ENCODE results near the gene ZNF502. TPM values are rescaled to one million over a fixed set of nuclear protein-coding genes. Genes with fewer than 3 reads are reported as not detected.
A peak's percentile ranks its signal among the peaks of the same experiment; 100 is the strongest.

ZNF502 gene
- total RNA-seq, 2 donors from 2014 or later: 2.3 to 3.1 TPM

DNA sequence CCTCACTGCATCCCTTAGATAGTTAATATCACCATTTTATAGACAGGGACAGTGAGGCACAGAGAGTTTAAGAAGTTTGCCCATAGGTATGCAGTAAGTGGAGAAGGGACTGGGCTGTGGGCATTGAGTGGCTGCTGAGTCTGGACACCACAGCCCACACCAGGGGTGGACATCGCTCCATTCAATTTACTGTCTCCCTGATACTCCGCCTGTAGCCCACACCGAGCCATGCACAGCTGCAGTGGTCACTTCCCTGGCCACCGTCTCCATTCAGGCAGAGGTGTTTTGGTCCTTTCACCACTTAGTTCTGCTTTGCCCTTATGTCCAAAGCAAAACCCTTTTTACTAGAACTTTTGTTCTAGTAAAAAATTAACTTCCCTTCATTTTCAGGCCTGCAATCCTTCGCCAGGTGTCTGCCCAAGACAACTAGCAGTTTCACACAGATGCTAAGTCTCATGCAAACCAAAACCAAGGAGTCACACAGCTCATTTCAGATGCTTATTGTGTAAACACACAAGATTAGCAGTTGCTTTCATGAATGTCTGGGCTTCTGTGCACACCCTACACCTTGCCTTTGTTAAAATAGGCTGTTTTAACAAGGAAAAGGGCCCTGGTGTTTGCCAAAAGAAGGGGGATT is 33.9 kb upstream of the ZNF502 start:
- no peak overlapping the region for H3K4me3 ChIP-seq
- no peaks in the 10 kb centered on the region for H3K4me1 ChIP-seq
- DNase-seq (ENCODE audit: low spot score): no peak
- H3K9me3 ChIP-seq: no peaks in the 10 kb centered on the region
- H3K27me3 ChIP-seq: no peaks in the 10 kb centered on the region
- H3K36me3 ChIP-seq: no peaks in the 10 kb centered on the region
- no peak overlapping the region for H3K27ac ChIP-seq
- TF ChIP-seq, protein P1, sequence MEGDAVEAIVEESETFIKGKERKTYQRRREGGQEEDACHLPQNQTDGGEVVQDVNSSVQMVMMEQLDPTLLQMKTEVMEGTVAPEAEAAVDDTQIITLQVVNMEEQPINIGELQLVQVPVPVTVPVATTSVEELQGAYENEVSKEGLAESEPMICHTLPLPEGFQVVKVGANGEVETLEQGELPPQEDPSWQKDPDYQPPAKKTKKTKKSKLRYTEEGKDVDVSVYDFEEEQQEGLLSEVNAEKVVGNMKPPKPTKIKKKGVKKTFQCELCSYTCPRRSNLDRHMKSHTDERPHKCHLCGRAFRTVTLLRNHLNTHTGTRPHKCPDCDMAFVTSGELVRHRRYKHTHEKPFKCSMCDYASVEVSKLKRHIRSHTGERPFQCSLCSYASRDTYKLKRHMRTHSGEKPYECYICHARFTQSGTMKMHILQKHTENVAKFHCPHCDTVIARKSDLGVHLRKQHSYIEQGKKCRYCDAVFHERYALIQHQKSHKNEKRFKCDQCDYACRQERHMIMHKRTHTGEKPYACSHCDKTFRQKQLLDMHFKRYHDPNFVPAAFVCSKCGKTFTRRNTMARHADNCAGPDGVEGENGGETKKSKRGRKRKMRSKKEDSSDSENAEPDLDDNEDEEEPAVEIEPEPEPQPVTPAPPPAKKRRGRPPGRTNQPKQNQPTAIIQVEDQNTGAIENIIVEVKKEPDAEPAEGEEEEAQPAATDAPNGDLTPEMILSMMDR (IDR thresholded peaks at IDR 0.05): no peak

DNA sequence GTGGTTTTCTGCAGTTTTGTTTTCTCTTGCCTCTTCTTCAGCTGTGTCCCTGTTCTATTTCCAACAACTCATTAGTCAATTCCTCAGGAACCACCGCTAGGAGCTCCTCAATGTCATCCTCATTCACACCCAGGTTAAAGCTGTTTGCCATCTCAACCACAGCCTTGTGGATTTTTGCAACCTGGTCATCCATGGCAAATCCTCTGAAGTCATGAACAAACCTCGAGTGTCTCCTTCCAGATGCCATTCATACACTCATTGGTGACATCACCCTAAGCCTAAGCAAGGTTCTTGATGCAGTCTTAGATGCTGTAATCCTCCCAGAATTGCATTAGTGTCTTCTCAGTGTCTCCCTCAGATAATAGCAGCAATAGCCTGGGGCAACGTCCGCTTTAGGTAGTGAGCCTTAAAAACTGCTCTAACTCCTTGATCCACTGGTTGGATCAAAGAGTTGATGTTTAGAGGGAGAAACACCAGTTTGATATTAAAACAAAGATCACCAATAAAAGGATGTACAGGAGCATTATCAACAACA is 31.5 kb upstream of the ZNF502 start:
- no peaks in the 10 kb centered on the region for H3K9me3 ChIP-seq
- TF ChIP-seq, protein P1 (IDR thresholded peaks at IDR 0.05): no peak
- H3K27me3 ChIP-seq: no peaks in the 10 kb centered on the region
- H3K27ac ChIP-seq: no peak overlapping the region
- no peak overlapping the region for H3K4me3 ChIP-seq
- H3K36me3 ChIP-seq: no peaks in the 10 kb centered on the region
- peaks cover 0 to 6% of the 10 kb centered on the region in 2 donors for H3K4me1 ChIP-seq
- DNase-seq (ENCODE audit: low spot score): no peak

DNA sequence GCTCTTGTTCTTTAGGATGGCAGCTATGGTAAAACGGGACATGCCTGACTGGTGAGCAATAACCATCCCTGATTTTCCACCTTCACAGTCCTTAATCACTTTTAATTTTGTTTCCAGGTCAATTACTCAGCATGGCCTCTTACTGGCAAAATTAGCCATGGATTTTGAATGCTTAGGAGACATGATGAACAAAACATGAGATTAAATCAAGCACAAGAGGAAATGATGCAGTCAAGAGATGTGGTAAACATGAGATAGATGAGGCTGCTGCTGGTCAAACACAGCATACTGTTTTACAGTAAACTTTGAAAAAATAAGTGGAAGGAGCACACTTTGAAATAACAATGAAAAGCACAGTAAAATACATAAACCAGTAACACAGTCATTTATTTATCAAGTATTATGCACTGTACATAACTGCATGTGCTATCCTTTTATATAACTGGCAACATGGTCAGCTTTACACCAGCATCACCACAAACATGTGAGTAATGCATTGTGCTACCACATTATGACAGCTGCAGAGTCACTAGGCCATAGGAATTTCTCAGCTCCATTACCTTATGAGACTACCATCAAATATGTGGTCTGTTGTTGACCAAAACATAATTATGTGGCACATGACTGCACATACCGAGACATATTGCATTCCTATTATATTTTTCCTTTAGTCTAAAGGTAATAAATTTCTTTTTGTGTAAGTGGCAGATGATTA is 30.1 kb upstream of the ZNF502 start:
- Histone ChIP-seq H3K27me3 (no peaks in the 10 kb centered on the region), H3K4me1 (peaks cover 0 to 6% of the 10 kb centered on the region in 2 donors), H3K9me3 (no peaks in the 10 kb centered on the region), H3K4me3 (no peak overlapping the region), H3K36me3 (no peaks in the 10 kb centered on the region), H3K27ac (no peak overlapping the region)
- DNase-seq (ENCODE audit: low spot score): no peak
- TF ChIP-seq, protein P1 (IDR thresholded peaks at IDR 0.05): no peak

DNA sequence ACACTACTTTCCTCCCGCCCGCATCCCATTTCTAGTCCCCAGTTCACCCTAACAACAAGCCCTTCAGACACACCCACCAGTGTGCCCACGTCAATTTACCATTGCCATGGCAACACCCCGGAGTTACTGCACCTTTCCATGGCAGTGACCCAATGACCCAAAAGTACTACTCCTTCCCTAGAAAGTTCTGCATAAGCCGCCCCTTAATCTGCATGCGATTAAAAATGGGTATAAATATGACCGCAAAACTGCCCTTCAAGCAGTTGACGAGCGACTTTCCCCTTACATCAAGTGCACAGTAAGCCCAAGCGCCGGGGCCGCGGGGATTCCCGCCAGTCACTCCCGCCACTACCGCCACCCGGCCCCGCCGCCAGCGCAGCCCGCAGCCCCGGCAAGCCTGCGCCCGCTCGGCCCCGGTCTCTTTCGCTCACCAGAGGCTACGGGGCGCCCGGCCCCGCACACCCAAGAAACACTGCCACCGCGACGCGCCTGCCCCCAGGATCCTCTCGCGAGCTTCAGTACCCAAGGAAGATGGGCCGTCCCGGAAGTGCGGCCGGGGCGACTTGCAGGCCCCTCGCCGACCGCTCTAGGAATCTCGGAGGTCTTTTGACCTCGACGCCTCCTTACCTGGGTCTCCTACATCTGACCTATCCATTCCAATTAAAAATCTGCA is 27.2 kb upstream of the ZNF502 start:
- Histone ChIP-seq H3K9me3 (no peaks in the 10 kb centered on the region), H3K36me3 (no peaks in the 10 kb centered on the region), H3K4me1 (peaks cover 0 to 6% of the 10 kb centered on the region in 2 donors), H3K27ac (peak overlapping the region in 1 of 2 donors; percentile 29), H3K27me3 (no peaks in the 10 kb centered on the region), H3K4me3 (peak overlapping the region; percentile 72 to 74)
- peak; percentile 72 for DNase-seq (ENCODE audit: low spot score)
- TF ChIP-seq, protein P1 (IDR thresholded peaks at IDR 0.05): no peak

DNA sequence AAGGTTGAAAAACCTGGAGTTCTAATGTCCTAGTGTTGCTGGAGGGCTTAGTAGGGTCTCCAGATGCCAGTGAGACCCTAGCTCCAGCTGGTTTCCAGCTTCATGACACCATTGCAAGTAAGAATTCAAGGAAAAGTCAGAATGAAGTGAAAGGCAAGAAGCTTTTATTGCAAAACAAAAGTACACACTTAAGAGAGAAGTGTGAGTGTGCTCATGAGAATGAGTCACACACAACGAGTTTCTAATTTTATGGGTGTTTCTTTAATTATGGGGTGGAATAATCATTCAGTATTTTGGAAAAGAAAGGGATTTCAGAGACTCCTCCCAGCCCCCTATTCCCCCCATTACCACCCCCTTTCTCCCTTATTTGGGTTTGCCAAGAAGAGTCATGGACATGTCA is 24.6 kb upstream of the ZNF502 start:
- H3K4me1 ChIP-seq: peaks cover 0 to 6% of the 10 kb centered on the region in 2 donors
- H3K27me3 ChIP-seq: no peaks in the 10 kb centered on the region
- TF ChIP-seq, protein P1 (IDR thresholded peaks at IDR 0.05): no peak
- no peak for DNase-seq (ENCODE audit: low spot score)
- H3K4me3 ChIP-seq: no peak overlapping the region
- H3K27ac ChIP-seq: no peak overlapping the region
- H3K36me3 ChIP-seq: no peaks in the 10 kb centered on the region
- no peaks in the 10 kb centered on the region for H3K9me3 ChIP-seq

Data from right atrium auricular region (tissue), 2 donors.